ENCODE results near the gene SMAD2.

DNA sequence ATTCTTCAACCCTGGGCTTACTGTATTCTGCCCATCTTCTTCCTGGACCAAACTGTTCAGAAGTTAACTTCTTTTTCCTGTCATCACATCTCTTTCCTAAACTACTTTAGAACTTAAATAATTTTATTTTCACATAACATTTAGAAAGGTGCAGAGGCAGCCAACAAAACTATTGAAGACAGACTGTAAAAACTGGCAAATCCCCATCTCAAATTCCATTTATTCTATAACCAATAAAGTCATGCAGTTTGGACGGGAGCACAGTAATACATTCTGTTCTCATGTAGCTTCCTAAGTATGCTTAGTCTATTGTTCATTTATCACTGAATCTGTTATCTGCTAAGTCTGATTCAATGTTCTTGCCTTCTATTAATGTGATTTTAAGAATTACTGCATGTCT is 99.1 kb downstream of the SMAD2 start:
- no peak for TF ChIP-seq POLR2A (IDR thresholded peaks at IDR 0.05)
- TF ChIP-seq, protein P1, sequence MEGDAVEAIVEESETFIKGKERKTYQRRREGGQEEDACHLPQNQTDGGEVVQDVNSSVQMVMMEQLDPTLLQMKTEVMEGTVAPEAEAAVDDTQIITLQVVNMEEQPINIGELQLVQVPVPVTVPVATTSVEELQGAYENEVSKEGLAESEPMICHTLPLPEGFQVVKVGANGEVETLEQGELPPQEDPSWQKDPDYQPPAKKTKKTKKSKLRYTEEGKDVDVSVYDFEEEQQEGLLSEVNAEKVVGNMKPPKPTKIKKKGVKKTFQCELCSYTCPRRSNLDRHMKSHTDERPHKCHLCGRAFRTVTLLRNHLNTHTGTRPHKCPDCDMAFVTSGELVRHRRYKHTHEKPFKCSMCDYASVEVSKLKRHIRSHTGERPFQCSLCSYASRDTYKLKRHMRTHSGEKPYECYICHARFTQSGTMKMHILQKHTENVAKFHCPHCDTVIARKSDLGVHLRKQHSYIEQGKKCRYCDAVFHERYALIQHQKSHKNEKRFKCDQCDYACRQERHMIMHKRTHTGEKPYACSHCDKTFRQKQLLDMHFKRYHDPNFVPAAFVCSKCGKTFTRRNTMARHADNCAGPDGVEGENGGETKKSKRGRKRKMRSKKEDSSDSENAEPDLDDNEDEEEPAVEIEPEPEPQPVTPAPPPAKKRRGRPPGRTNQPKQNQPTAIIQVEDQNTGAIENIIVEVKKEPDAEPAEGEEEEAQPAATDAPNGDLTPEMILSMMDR (IDR thresholded peaks at IDR 0.05), result no peak

All from esophagus squamous epithelium (tissue), 4 donors.